ENCODE results near the gene ACSF2. TPM values are rescaled to one million over a fixed set of nuclear protein-coding genes. Genes with fewer than 3 reads are reported as not detected.
"Not testable (repeated sequence)": the region's sequence is repeated elsewhere in the genome, so short reads cannot be mapped to it uniquely, and the experiment has no call there.

The ACSF2 gene
- total RNA-seq, 1 experiment from 2014 or later: 17.2 TPM

DNA sequence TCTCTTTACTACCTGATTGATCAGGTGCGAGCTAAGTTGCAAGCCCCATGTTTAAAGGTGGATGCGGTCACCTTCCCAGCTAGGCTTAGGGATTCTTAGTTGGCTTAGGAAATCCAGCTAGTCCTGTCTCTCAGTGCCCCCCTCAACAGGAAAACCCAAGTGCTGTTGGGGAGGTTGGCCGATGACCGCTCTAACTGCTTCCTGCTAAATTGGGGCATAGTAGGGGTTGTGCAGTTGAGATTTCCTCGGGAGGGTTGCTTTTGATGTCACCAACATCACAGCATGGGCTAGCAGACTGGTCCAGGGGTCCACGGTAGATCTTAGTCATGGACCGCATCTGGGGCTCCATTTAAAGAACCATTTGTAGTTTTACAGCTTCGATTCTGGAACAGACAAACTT lies 26.4 kb upstream of the ACSF2 start:
- Histone ChIP-seq H3K4me1 (ENCODE audit: control insufficient read depth, insufficient read depth, low read length) (peaks cover 14% of the 10 kb centered on the region; the same call in 1 of the 2 replicates), H3K36me3 (ENCODE audit: control insufficient read depth, insufficient read depth, low read length) (peaks cover 17% of the 10 kb centered on the region)
- BruUV-seq (replicated peaks); POLR2A ChIA-PET; ATAC-seq; H3K27ac ChIP-seq (ENCODE audit: low read length); DNase-seq (ENCODE audit: low read depth, low spot score); H3K4me3 ChIP-seq (ENCODE audit: low read depth in 2 of 2, low read length in 2 of 2); H3K9me3 ChIP-seq (ENCODE audit: control insufficient read depth, insufficient read depth, low read depth, low read length); CTCF ChIA-PET; in situ Hi-C loops (cut with HindIII; ENCODE audit: low pct_unique_long_range_greater_than_20kb, low sequenced_read_pairs); intact Hi-C loops (cut with micrococcal nuclease; ENCODE audit: unreplicated experiment); H3K27me3 ChIP-seq (ENCODE audit: control insufficient read depth, insufficient read depth, low read length): not testable (repeated sequence)

DNA sequence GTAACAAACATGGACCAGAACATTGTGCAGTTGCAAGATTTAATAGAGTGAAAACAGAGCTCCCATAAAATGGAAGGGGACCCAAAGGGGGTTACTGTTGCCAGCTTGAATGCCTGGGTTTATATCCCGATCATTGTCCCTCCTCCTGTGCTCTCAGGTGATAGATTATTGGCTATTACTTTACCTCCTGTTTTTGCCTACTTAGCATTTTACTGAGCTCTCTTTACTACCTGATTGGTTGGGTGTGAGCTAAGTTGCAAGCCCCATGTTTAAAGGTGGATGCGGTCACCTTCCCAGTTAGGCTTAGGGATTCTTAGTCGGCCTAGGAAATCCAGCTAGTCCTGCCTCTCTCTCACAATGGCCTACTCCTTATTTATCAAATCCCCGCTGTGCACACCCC lies 20.7 kb upstream of the ACSF2 start:
- H3K36me3 ChIP-seq (ENCODE audit: control insufficient read depth, insufficient read depth, low read length); DNase-seq (ENCODE audit: low read depth, low spot score); in situ Hi-C loops (cut with HindIII; ENCODE audit: low pct_unique_long_range_greater_than_20kb, low sequenced_read_pairs); H3K27me3 ChIP-seq (ENCODE audit: control insufficient read depth, insufficient read depth, low read length); BruUV-seq (replicated peaks); H3K27ac ChIP-seq (ENCODE audit: low read length); CTCF ChIA-PET; intact Hi-C loops (cut with micrococcal nuclease; ENCODE audit: unreplicated experiment); H3K4me1 ChIP-seq (ENCODE audit: control insufficient read depth, insufficient read depth, low read length); ATAC-seq; H3K9me3 ChIP-seq (ENCODE audit: control insufficient read depth, insufficient read depth, low read depth, low read length); H3K4me3 ChIP-seq (ENCODE audit: low read depth in 2 of 2, low read length in 2 of 2): not testable (repeated sequence)
- POLR2A ChIA-PET: interaction anchor here (0.6 kb wide), 1 partner anchor 49 kb away, joined by 9 read pairs; no protein-coding TSS in a partner anchor

DNA sequence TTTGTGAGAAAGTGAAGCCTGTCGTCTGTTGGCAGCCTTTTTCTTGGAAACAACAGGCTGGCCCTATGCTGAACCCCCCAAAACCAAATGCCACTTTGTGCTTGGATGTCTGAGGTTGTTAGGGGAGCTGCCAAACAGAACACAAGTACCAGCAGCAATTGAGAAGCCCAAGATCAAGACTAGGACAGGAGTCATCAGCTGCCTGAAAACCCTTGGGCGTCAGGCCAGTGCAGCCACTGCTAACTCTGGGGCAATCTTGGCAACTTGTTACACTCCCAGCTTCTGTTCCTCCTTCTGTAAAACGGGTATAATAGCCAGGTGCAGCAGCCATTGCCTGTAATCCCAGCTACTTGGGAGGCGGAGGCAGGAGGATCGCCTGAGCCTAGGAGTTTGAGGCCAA lies 19.4 kb upstream of the ACSF2 start:
- Histone ChIP-seq H3K27me3 (ENCODE audit: control insufficient read depth, insufficient read depth, low read length) (no peaks in the 10 kb centered on the region), H3K4me1 (ENCODE audit: control insufficient read depth, insufficient read depth, low read length) (no peaks in the 10 kb centered on the region), H3K9me3 (ENCODE audit: control insufficient read depth, insufficient read depth, low read depth, low read length) (no peaks in the 10 kb centered on the region), H3K4me3 (ENCODE audit: low read depth in 2 of 2, low read length in 2 of 2) (no peak overlapping the region), H3K36me3 (ENCODE audit: control insufficient read depth, insufficient read depth, low read length) (no peaks in the 10 kb centered on the region), H3K27ac (ENCODE audit: low read length) (no peak overlapping the region)
- DNase-seq (ENCODE audit: low read depth, low spot score) (no peak), ATAC-seq (peak; percentile 48; the same call in 1 of the 2 replicates)
- ChIA-PET CTCF (interaction anchor here (1.2 kb wide), 1 partner anchor 9 kb away, joined by 4 read pairs; the partner anchor contains the start of gene LRRC59), POLR2A (no interaction called here)
- in situ Hi-C loops (cut with HindIII; ENCODE audit: low pct_unique_long_range_greater_than_20kb, low sequenced_read_pairs) (no loop called here), intact Hi-C loops (cut with micrococcal nuclease; ENCODE audit: unreplicated experiment) (no loop called here)
- no peak for TF ChIP-seq TCF7L2 (IDR thresholded peaks at IDR 0.05; ENCODE audit: low read depth, low read length)
- TF ChIP-seq, protein P1, sequence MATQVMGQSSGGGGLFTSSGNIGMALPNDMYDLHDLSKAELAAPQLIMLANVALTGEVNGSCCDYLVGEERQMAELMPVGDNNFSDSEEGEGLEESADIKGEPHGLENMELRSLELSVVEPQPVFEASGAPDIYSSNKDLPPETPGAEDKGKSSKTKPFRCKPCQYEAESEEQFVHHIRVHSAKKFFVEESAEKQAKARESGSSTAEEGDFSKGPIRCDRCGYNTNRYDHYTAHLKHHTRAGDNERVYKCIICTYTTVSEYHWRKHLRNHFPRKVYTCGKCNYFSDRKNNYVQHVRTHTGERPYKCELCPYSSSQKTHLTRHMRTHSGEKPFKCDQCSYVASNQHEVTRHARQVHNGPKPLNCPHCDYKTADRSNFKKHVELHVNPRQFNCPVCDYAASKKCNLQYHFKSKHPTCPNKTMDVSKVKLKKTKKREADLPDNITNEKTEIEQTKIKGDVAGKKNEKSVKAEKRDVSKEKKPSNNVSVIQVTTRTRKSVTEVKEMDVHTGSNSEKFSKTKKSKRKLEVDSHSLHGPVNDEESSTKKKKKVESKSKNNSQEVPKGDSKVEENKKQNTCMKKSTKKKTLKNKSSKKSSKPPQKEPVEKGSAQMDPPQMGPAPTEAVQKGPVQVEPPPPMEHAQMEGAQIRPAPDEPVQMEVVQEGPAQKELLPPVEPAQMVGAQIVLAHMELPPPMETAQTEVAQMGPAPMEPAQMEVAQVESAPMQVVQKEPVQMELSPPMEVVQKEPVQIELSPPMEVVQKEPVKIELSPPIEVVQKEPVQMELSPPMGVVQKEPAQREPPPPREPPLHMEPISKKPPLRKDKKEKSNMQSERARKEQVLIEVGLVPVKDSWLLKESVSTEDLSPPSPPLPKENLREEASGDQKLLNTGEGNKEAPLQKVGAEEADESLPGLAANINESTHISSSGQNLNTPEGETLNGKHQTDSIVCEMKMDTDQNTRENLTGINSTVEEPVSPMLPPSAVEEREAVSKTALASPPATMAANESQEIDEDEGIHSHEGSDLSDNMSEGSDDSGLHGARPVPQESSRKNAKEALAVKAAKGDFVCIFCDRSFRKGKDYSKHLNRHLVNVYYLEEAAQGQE (IDR thresholded peaks at IDR 0.05; ENCODE audit: insufficient read depth in 1 of 2, low read depth in 2 of 2, low read length in 1 of 2): no peak
- TF ChIP-seq POLR2AphosphoS5 (IDR thresholded peaks at IDR 0.05; ENCODE audit: low read depth, low read length): no peak
- TF ChIP-seq SIN3A (IDR thresholded peaks at IDR 0.05; ENCODE audit: borderline replicate concordance, insufficient read depth, low read depth, low read length): no peak
- TF ChIP-seq, protein P2, sequence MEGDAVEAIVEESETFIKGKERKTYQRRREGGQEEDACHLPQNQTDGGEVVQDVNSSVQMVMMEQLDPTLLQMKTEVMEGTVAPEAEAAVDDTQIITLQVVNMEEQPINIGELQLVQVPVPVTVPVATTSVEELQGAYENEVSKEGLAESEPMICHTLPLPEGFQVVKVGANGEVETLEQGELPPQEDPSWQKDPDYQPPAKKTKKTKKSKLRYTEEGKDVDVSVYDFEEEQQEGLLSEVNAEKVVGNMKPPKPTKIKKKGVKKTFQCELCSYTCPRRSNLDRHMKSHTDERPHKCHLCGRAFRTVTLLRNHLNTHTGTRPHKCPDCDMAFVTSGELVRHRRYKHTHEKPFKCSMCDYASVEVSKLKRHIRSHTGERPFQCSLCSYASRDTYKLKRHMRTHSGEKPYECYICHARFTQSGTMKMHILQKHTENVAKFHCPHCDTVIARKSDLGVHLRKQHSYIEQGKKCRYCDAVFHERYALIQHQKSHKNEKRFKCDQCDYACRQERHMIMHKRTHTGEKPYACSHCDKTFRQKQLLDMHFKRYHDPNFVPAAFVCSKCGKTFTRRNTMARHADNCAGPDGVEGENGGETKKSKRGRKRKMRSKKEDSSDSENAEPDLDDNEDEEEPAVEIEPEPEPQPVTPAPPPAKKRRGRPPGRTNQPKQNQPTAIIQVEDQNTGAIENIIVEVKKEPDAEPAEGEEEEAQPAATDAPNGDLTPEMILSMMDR (IDR thresholded peaks at IDR 0.05): no peak
- BruUV-seq (replicated peaks): no TSS peak

All from Panc1 (cell line).